SU-DHL-6 (cell line): ENCODE data around the gene WDR18.

ENCODE experiments used
- H2AFZ ChIP-seq: fragments of 200-600 bp; sonication (generic); 2 replicates; pipeline ENCODE4 v1.6.1; 2014; ENCODE audit warnings: low read depth, mild to moderate bottlenecking, moderate library complexity, mixed read lengths, antibody characterized with exemption, low read length; ENCODE audit not compliant: severe bottlenecking
- H3F3A ChIP-seq: fragments of 200-600 bp; shearing (Covaris generic); 2 replicates; pipeline ENCODE4 v1.6.0; 2016; ENCODE audit warnings: antibody characterized with exemption, mild to moderate bottlenecking; ENCODE audit not compliant: insufficient read depth
- H3K27ac ChIP-seq: fragments of 200-600 bp; sonication (generic); 2 replicates; pipeline ENCODE4 v1.5.1; 2016; ENCODE audit warnings: low read depth, mild to moderate bottlenecking, low read length, moderate library complexity, mixed read lengths
- H3K27me3 ChIP-seq: fragments of 200-600 bp; sonication (generic), shearing (Covaris generic); 2 replicates; pipeline ENCODE4 v1.6.0; 2014; ENCODE audit warnings: mild to moderate bottlenecking, low read length
- H3K36me3 ChIP-seq: fragments of 200-600 bp; sonication (generic); 2 replicates; pipeline ENCODE4 v1.6.1; 2014; ENCODE audit warnings: mild to moderate bottlenecking, low read length, mixed read lengths
- H3K4me2 ChIP-seq: fragments of 300-600, 200-600 bp; shearing (Covaris generic), sonication (generic); 2 replicates; pipeline ENCODE4 v1.6.0; 2014; ENCODE audit warnings: low read length, low read depth, mild to moderate bottlenecking; ENCODE audit not compliant: poor library complexity, severe bottlenecking
- H3K4me3 ChIP-seq: fragments of 200-600 bp; sonication (generic); 2 replicates; pipeline ENCODE4 v1.5.1; 2014; ENCODE audit warnings: antibody characterized with exemption, low read length, mild to moderate bottlenecking, mixed read lengths; ENCODE audit not compliant: insufficient read depth, poor library complexity, severe bottlenecking
- H3K79me2 ChIP-seq: fragments of 200-600 bp; sonication (generic); 2 replicates; pipeline ENCODE4 v1.6.1; 2014; ENCODE audit warnings: mild to moderate bottlenecking, low read length, moderate library complexity; ENCODE audit not compliant: insufficient read depth
- H3K9ac ChIP-seq: fragments of 200-600 bp; sonication (generic); 2 replicates; pipeline ENCODE4 v1.7.0; 2014; ENCODE audit warnings: mild to moderate bottlenecking, low read length
- H3K9me2 ChIP-seq: fragments of 200-600 bp; sonication (generic); replicated peaks from 2 replicates; pipeline ENCODE4 v1.6.1; 2014; ENCODE audit warnings: low read length; ENCODE audit not compliant: insufficient read depth
- H3K9me3 ChIP-seq: fragments of 200-600 bp; sonication (generic); 2 replicates; pipeline ENCODE4 v1.6.1; 2014; ENCODE audit warnings: low read length, mixed read lengths; ENCODE audit not compliant: insufficient read depth
- H4K20me1 ChIP-seq: fragments of 200-600 bp; sonication (generic); 2 replicates; pipeline ENCODE4 v1.6.1; 2014; ENCODE audit warnings: low read depth, mild to moderate bottlenecking, antibody characterized with exemption, low read length, moderate library complexity, mixed read lengths
- CTCF ChIP-seq: fragments of 200-600 bp; sonication (generic); IDR thresholded peaks from one replicate; pipeline ENCODE4 v1.5.1; 2017; ENCODE audit warnings: antibody characterized with exemption, mild to moderate bottlenecking, low read length, moderate library complexity; ENCODE audit not compliant: insufficient read depth, poor library complexity, severe bottlenecking
- EZH2phosphoT487 ChIP-seq: fragments of 200-600 bp; sonication (generic), shearing (Covaris generic); conservative IDR thresholded peaks from 2 replicates; pipeline ENCODE4 v1.6.1; 2018; ENCODE audit warnings: mild to moderate bottlenecking, antibody characterized with exemption, low read length, moderate library complexity, mixed read lengths

WDR18 gene

GRCh38 chr19:993831-994393 is 9.8 kb downstream of the WDR18 start:
- no peaks in the 10 kb centered on the region for H4K20me1 ChIP-seq
- H3K9ac ChIP-seq, result no peak overlapping the region
- H3K9me2 ChIP-seq, result no peaks in the 10 kb centered on the region
- H3K79me2 ChIP-seq, result no peaks in the 10 kb centered on the region
- H3K36me3 ChIP-seq, result no peaks in the 10 kb centered on the region
- H3K27ac ChIP-seq, result no peak overlapping the region
- no peak overlapping the region for H2AFZ ChIP-seq
- no peak overlapping the region for H3K4me3 ChIP-seq
- H3K4me2 ChIP-seq, result no peak overlapping the region
- H3K27me3 ChIP-seq, result no peaks in the 10 kb centered on the region
- no peaks in the 10 kb centered on the region for H3K9me3 ChIP-seq
- TF ChIP-seq EZH2phosphoT487, result no peak
- TF ChIP-seq CTCF, result no peak
- no peaks in the 10 kb centered on the region for H3F3A ChIP-seq

- Histone ChIP-seq H3K9ac (no peak overlapping the region), H2AFZ (no peak overlapping the region), H3K27me3 (no peaks in the 10 kb centered on the region), H3K9me3 (no peaks in the 10 kb centered on the region), H3K27ac (no peak overlapping the region), H3K9me2 (no peaks in the 10 kb centered on the region), H3K4me2 (no peak overlapping the region), H3F3A (no peaks in the 10 kb centered on the region), H4K20me1 (no peaks in the 10 kb centered on the region), H3K36me3 (no peaks in the 10 kb centered on the region), H3K4me3 (no peak overlapping the region), H3K79me2 (no peaks in the 10 kb centered on the region)
- TF ChIP-seq CTCF (no peak), EZH2phosphoT487 (no peak)
These were observed 10.4 kb downstream of the WDR18 start for GRCh38 chr19:994516-994915.

- no peak overlapping the region for H3K9ac ChIP-seq
- H3K4me2 ChIP-seq, result no peak overlapping the region
- no peak overlapping the region for H3K4me3 ChIP-seq
- no peaks in the 10 kb centered on the region for H3K79me2 ChIP-seq
- H3K27me3 ChIP-seq, result no peaks in the 10 kb centered on the region
- no peak overlapping the region for H3K27ac ChIP-seq
- no peak for TF ChIP-seq CTCF
- no peak for TF ChIP-seq EZH2phosphoT487
- H3K9me2 ChIP-seq, result no peaks in the 10 kb centered on the region
- H3F3A ChIP-seq, result no peaks in the 10 kb centered on the region
- no peaks in the 10 kb centered on the region for H3K36me3 ChIP-seq
- H4K20me1 ChIP-seq, result no peaks in the 10 kb centered on the region
- no peaks in the 10 kb centered on the region for H3K9me3 ChIP-seq
- no peak overlapping the region for H2AFZ ChIP-seq
These were observed 11.1 kb downstream of the WDR18 start for GRCh38 chr19:995051-995827.
